GM13977 (cell line): ENCODE measurements around the gene IFITM2.
"Not testable (repeated sequence)": the region's sequence is repeated elsewhere in the genome, so short reads cannot be mapped to it uniquely, and the experiment has no call there.

Source experiments
- DNase-seq: peaks from one replicate; pipeline ENCODE4 v3.0.0; 2012; ENCODE audit warnings: low spot score
- in situ Hi-C: fragments of 300-500 bp; cut with MboI; formaldehyde crosslinking; loops from one replicate; pipeline ENCODE4 v1.12.0; 2022; ENCODE audit warnings: low sequenced_read_pairs, low pct_unique_long_range_greater_than_20kb, mixed read lengths, inconsistent platforms; ENCODE audit not compliant: unreplicated experiment
- TF ChIP-seq, protein P1 (sequence below): IDR thresholded peaks from 2 replicates; pipeline ENCODE4 v1.5.1; 2012; ENCODE audit warnings: mild to moderate bottlenecking, control low read depth; ENCODE audit not compliant: insufficient read depth; ENCODE audit errors: extremely low read depth, missing control alignments

Gene IFITM2

DNA sequence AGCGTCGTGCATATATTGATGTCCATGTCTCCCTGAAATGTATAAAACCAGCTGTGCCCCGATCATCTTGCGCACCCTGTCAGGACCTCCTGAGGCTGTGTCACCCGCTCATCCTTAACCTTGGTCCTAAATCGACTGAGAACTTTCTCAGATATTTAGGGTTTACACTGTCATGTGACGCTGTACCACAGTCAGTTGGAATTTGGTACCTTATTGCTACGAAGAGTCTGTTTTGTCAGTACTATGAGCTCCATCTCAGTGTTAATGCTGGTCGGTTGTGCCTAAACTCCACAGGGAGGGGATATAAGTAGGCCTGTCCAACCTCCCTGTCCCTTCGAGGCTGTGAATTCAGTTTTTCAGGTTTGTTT lies 1.8 kb upstream of the IFITM2 start:
- no peak for DNase-seq
- TF ChIP-seq, protein P1, sequence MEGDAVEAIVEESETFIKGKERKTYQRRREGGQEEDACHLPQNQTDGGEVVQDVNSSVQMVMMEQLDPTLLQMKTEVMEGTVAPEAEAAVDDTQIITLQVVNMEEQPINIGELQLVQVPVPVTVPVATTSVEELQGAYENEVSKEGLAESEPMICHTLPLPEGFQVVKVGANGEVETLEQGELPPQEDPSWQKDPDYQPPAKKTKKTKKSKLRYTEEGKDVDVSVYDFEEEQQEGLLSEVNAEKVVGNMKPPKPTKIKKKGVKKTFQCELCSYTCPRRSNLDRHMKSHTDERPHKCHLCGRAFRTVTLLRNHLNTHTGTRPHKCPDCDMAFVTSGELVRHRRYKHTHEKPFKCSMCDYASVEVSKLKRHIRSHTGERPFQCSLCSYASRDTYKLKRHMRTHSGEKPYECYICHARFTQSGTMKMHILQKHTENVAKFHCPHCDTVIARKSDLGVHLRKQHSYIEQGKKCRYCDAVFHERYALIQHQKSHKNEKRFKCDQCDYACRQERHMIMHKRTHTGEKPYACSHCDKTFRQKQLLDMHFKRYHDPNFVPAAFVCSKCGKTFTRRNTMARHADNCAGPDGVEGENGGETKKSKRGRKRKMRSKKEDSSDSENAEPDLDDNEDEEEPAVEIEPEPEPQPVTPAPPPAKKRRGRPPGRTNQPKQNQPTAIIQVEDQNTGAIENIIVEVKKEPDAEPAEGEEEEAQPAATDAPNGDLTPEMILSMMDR = no peak
- in situ Hi-C loops = loop anchor here (10.0 kb wide), 1 partner anchor 49 kb away; no protein-coding TSS in a partner anchor

GRCh38 chr11:306645-307371 lies 808 bp upstream of the IFITM2 start:
- TF ChIP-seq, protein P1 = no peak
- in situ Hi-C loops = loop anchor here (10.0 kb wide), 1 partner anchor 48 kb away; no protein-coding TSS in a partner anchor
- no peak for DNase-seq

DNA sequence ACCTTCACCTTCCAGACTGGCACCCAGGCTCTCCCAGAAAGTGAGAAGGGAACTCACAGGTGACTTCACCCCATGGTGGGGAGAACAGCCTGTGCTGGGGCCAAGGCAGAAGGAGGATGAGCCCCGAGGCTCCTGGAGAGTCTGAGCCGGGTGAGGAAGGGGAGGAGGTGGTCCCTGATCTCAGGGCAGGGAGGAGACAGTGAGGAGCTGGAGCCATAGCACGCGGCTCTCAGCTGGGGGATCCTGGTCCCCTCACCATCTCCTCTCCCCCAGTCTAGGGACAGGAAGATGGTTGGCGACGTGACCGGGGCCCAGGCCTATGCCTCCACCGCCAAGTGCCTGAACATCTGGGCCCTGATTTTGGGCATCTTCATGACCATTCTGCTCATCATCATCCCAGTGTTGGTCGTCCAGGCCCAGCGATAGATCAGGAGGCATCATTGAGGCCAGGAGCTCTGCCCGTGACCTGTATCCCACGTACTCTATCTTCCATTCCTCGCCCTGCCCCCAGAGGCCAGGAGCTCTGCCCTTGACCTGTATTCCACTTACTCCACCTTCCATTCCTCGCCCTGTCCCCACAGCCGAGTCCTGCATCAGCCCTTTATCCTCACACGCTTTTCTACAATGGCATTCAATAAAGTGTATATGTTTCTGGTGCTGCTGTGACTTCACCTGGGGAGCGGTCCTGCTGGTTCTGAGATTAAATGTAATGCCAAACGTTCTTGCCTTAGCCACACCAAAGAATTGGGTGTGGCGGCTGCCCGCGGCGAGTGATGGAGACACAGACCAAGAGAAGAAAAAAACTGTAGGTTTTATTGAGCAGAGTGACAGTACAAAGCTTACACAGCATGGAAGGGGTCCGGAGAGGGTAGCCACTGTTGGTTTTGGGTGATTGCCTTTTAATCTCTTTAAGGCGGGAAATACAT lies 1.4 kb downstream of the IFITM2 start:
- DNase-seq = not testable (repeated sequence)
- in situ Hi-C loops = loop anchor here (10.0 kb wide), 1 partner anchor 46 kb away; no protein-coding TSS in a partner anchor

- in situ Hi-C loops = loop anchor here (10.0 kb wide), 1 partner anchor 45 kb away; no protein-coding TSS in a partner anchor
- DNase-seq = not testable (repeated sequence)
Measured at GRCh38 chr11:309979-310572, 2.5 kb downstream of the IFITM2 start.

GRCh38 chr11:311013-311748 lies 3.6 kb downstream of the IFITM2 start:
- DNase-seq, in situ Hi-C loops: not testable (repeated sequence)

- TF ChIP-seq, protein P1 = no peak
- DNase-seq = no peak
- in situ Hi-C loops = no loop called here
Measured at GRCh38 chr11:312092-312816, 4.6 kb downstream of the IFITM2 start.

DNA sequence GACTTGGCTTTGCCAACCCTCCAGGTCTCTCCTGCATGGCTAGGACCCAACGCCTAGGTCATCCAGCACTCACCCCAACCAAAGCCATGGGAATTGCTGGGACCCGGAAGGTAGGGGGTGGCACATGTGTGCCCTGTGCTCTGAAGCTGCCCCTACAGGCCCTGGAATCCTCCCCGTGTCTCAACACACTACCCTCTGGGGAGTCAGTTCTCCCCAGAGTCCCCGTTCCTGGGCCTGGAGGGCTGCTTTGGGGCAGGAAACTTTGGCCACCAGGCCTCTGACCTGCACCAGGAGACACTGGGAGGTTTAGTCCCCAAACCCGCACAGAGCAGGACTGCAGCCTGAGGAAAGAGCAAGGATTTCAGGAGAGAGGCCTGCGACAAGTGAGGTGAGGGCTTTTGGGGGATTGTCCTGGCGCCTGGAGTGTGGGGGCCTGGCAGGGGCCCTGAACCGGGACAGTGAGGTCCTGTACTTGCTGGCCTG lies 5.7 kb downstream of the IFITM2 start:
- in situ Hi-C loops = no loop called here
- DNase-seq = no peak

More for the DNA sequence above, 5.7 kb downstream of the IFITM2 start:
- TF ChIP-seq, protein P1 = no peak
